T follicular helper cell (primary cell): ENCODE measurements around the gene KLHL6.
"Not testable (repeated sequence)": the region's sequence is repeated elsewhere in the genome, so short reads cannot be mapped to it uniquely, and the experiment has no call there.

ENCODE experiments used
- DNase-seq: peaks from one replicate; pipeline ENCODE4 v3.0.0-alpha.2; 2020; ENCODE audit warnings: low read depth
- total RNA-seq, 2 experiments: gene quantifications; one replicate each; lab custom pipeline; 2026; lab: John Stamatoyannopoulos, UW

Gene KLHL6
- total RNA-seq = 128 to 137 reads per million in 2 experiments

- DNase-seq = peak; percentile 38
These were observed at the start of gene KLHL6 for GRCh38 chr3:183555541-183556081. Gene KLHL6 (minus strand): TSS chr3:183555706. CDS start chr3:183555653, 53 bp downstream.

GRCh38 chr3:183597959-183598358, 42.5 kb upstream of the KLHL6 start:
- no peak for DNase-seq

- DNase-seq = no peak
These were observed 39.1 kb upstream of the KLHL6 start for GRCh38 chr3:183594636-183595035.

GRCh38 chr3:183592821-183593220, 37.3 kb upstream of the KLHL6 start:
- no peak for DNase-seq

GRCh38 chr3:183591881-183592521, 36.5 kb upstream of the KLHL6 start:
- no peak for DNase-seq

GRCh38 chr3:183590442-183590841, 34.9 kb upstream of the KLHL6 start:
- DNase-seq = no peak

- DNase-seq = no peak
These were observed 31.8 kb upstream of the KLHL6 start for GRCh38 chr3:183587336-183587735.

GRCh38 chr3:183586477-183586876, 31.0 kb upstream of the KLHL6 start:
- no peak for DNase-seq

GRCh38 chr3:183584914-183585280, 29.4 kb upstream of the KLHL6 start:
- DNase-seq = no peak

GRCh38 chr3:183584246-183584913, 28.9 kb upstream of the KLHL6 start:
- no peak for DNase-seq

GRCh38 chr3:183583331-183584245, 28.1 kb upstream of the KLHL6 start:
- no peak for DNase-seq

- DNase-seq = no peak
These were observed 26.7 kb upstream of the KLHL6 start for GRCh38 chr3:183582161-183582560.

- DNase-seq = no peak
These were observed 26.1 kb upstream of the KLHL6 start for GRCh38 chr3:183581496-183582155.

- no peak for DNase-seq
These were observed 24.7 kb upstream of the KLHL6 start for GRCh38 chr3:183579967-183580900.

GRCh38 chr3:183578179-183578578, 22.7 kb upstream of the KLHL6 start:
- DNase-seq = no peak

GRCh38 chr3:183577346-183577745, 21.8 kb upstream of the KLHL6 start:
- no peak for DNase-seq

GRCh38 chr3:183576487-183577107, 21.1 kb upstream of the KLHL6 start:
- no peak for DNase-seq

GRCh38 chr3:183572935-183573334, 17.4 kb upstream of the KLHL6 start:
- DNase-seq = no peak

GRCh38 chr3:183570191-183570590, 14.7 kb upstream of the KLHL6 start:
- not testable (repeated sequence) for DNase-seq

- DNase-seq = no peak
These were observed 11.4 kb upstream of the KLHL6 start for GRCh38 chr3:183566880-183567279.
